GM12878 (cell line): Measurements from ENCODE around the gene GOLGA7B.

Source experiments
- CTCF ChIP-seq, 3 experiments: IDR thresholded peaks in 2 of 3; conservative IDR thresholded peaks in 1 of 3; 2 replicates each; pipeline ENCODE4 v1.5.1; 2011; ENCODE audit warnings: low read depth in 3 of 3, low read length in 3 of 3, mild to moderate bottlenecking in 3 of 3, control low read depth in 2 of 3, moderate library complexity in 2 of 3, inconsistent platforms in 1 of 3, mixed read lengths in 1 of 3; ENCODE audit not compliant: control insufficient read depth in 2 of 3, insufficient read depth in 1 of 3; ENCODE audit errors: extremely low read depth in 1 of 3
- EZH2 ChIP-seq: IDR thresholded peaks from 2 replicates; pipeline ENCODE4 v1.6.1; 2012; ENCODE audit warnings: low read depth, mild to moderate bottlenecking, control low read depth, inconsistent platforms, low read length, borderline replicate concordance; ENCODE audit not compliant: control insufficient read depth
- SIN3A ChIP-seq: IDR thresholded peaks from 2 replicates; pipeline ENCODE4 v1.6.1; 2012; ENCODE audit warnings: low read depth, low read length, improper control_type of control experiment
- SMAD1 ChIP-seq: fragments of 450-650 bp; IDR thresholded peaks from 2 replicates; pipeline ENCODE4 v1.6.1; 2018; ENCODE audit warnings: mild to moderate bottlenecking, low read depth; ENCODE audit not compliant: partially characterized antibody
- STAT1 ChIP-seq: fragments of 450-650 bp; conservative IDR thresholded peaks from 2 replicates; pipeline ENCODE4 v1.6.1; 2014; ENCODE audit warnings: antibody characterized with exemption, mild to moderate bottlenecking
- ZNF274 ChIP-seq: IDR thresholded peaks from one replicate; pipeline ENCODE4 v1.8.0; 2011; ENCODE audit not compliant: insufficient read length, insufficient read depth

DNA sequence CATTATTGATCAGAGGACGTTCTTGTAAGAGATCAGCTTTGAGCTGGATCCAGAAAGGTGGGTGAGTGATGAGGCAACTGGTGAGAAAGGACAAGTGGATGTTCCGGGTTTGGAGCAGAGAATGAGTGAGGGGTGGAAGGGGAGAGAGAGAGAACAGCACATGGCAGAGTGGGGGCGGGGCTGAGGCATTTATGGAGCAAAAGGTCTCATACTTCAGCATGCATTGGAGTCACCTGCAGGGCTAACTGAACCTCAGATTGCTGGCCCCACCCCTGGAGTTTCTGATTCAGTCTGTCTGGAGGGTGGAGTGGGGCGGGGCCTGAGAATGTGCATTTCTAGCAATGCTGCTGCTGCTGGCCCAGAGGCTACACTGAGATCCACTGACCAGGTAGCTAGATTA is 71.2 kb downstream of the GOLGA7B start:
- TF ChIP-seq SIN3A (no peak), STAT1 (no peak), CTCF (IDR thresholded peaks at IDR 0.05 in 2 of 3, conservative IDR thresholded peaks at IDR 0.05 in 1 of 3; ENCODE audit: control insufficient read depth in 2 of 3, extremely low read depth in 1 of 3, insufficient read depth in 1 of 3, low read depth in 3 of 3, low read length in 3 of 3) (no peak), ZNF274 (no peak), EZH2 (no peak), SMAD1 (no peak)
